Measurements from ENCODE around the gene ALPL. TPM values are rescaled to one million over a fixed set of nuclear protein-coding genes. Genes with fewer than 3 reads are reported as not detected.
"Not testable (repeated sequence)": the region's sequence is repeated elsewhere in the genome, so short reads cannot be mapped to it uniquely, and the experiment has no call there.

Gene ALPL
- 10 to 100 TPM in 3 of 4 donors, 1 to 10 TPM in 1; 5.3 to 52.8 (median 16.8) TPM for total RNA-seq

GRCh38 chr1:21509351-21510112 lies at the start of gene ALPL:
ALPL (plus strand) TSS chr1:21509423; CDS start chr1:21554082, 44,659 bp downstream.
- no peak for ATAC-seq (ENCODE audit: low FRiP score)

GRCh38 chr1:21465127-21465526 lies 44.1 kb upstream of the ALPL start:
- DNase-seq (ENCODE audit: low spot score); ATAC-seq (ENCODE audit: low FRiP score): not testable (repeated sequence)

More at GRCh38 chr1:21509351-21510112, at the start of gene ALPL:
- TF ChIP-seq CTCF (IDR thresholded peaks at IDR 0.05) = no peak
- DNase-seq (ENCODE audit: low spot score) = no peak

- ATAC-seq (ENCODE audit: low FRiP score); DNase-seq (ENCODE audit: low spot score): not testable (repeated sequence)
These were observed 41.3 kb upstream of the ALPL start for GRCh38 chr1:21467946-21468345.

GRCh38 chr1:21468599-21468998 lies 40.6 kb upstream of the ALPL start:
- ATAC-seq (ENCODE audit: low FRiP score) (no peak), DNase-seq (ENCODE audit: low spot score) (no peak)
- no peak for TF ChIP-seq CTCF (IDR thresholded peaks at IDR 0.05)

- DNase-seq (ENCODE audit: low spot score) (no peak), ATAC-seq (ENCODE audit: low FRiP score) (no peak)
- TF ChIP-seq CTCF (IDR thresholded peaks at IDR 0.05) = no peak
These were observed 39.6 kb upstream of the ALPL start for GRCh38 chr1:21469581-21469980.

GRCh38 chr1:21472861-21473260 lies 36.4 kb upstream of the ALPL start:
- ATAC-seq (ENCODE audit: low FRiP score) (no peak), DNase-seq (ENCODE audit: low spot score) (no peak)
- TF ChIP-seq CTCF (IDR thresholded peaks at IDR 0.05) = no peak

GRCh38 chr1:21478356-21478755 lies 30.9 kb upstream of the ALPL start:
- no peak for DNase-seq (ENCODE audit: low spot score)
- TF ChIP-seq CTCF (IDR thresholded peaks at IDR 0.05) = no peak
- ATAC-seq (ENCODE audit: low FRiP score) = no peak

GRCh38 chr1:21483881-21484280 lies 25.3 kb upstream of the ALPL start:
- not testable (repeated sequence) for ATAC-seq (ENCODE audit: low FRiP score); DNase-seq (ENCODE audit: low spot score)

Data from omental fat pad (tissue), 4 donors.